GM18511 (cell line): ENCODE measurements around the gene BICDL1.
A peak's percentile ranks its signal among the peaks of the same experiment; 100 is the strongest.
"Not testable (repeated sequence)": the region's sequence is repeated elsewhere in the genome, so short reads cannot be mapped to it uniquely, and the experiment has no call there.

Experiments used
- ATAC-seq: cut with Tn5 transposase; IDR thresholded peaks from one replicate; pipeline ENCODE4 v1.9.1; 2021; ENCODE audit warnings: mild to moderate bottlenecking, moderate library complexity; ENCODE audit not compliant: unreplicated experiment

Gene BICDL1

GRCh38 chr12:120000556-120000955 lies 11.5 kb downstream of the BICDL1 start:
- no peak for ATAC-seq

GRCh38 chr12:120006258-120006975 lies 17.4 kb downstream of the BICDL1 start:
- no peak for ATAC-seq

- peak; percentile 47 for ATAC-seq
These were observed 18.2 kb downstream of the BICDL1 start for GRCh38 chr12:120007272-120007671.

- ATAC-seq = no peak
These were observed 21.7 kb downstream of the BICDL1 start for GRCh38 chr12:120010661-120011230.

- ATAC-seq = peak; percentile 89
These were observed 23.1 kb downstream of the BICDL1 start for GRCh38 chr12:120012067-120012621.

GRCh38 chr12:120013659-120014380 lies 24.8 kb downstream of the BICDL1 start:
- peak; percentile 70 for ATAC-seq

GRCh38 chr12:120014381-120014735 lies 25.3 kb downstream of the BICDL1 start:
- not testable (repeated sequence) for ATAC-seq

GRCh38 chr12:120015313-120015712 lies 26.3 kb downstream of the BICDL1 start:
- ATAC-seq = no peak

GRCh38 chr12:120016199-120016598 lies 27.2 kb downstream of the BICDL1 start:
- ATAC-seq = not testable (repeated sequence)

GRCh38 chr12:120019197-120019596 lies 30.2 kb downstream of the BICDL1 start:
- no peak for ATAC-seq

GRCh38 chr12:120019938-120020337 lies 30.9 kb downstream of the BICDL1 start:
- no peak for ATAC-seq

GRCh38 chr12:120024193-120024592 lies 35.2 kb downstream of the BICDL1 start:
- ATAC-seq = no peak

- ATAC-seq = no peak
These were observed 36.6 kb downstream of the BICDL1 start for GRCh38 chr12:120025640-120026039.

- no peak for ATAC-seq
These were observed 43.2 kb downstream of the BICDL1 start for GRCh38 chr12:120032242-120032641.

GRCh38 chr12:120037851-120038250 lies 48.8 kb downstream of the BICDL1 start:
- no peak for ATAC-seq

GRCh38 chr12:120039711-120040110 lies 50.7 kb downstream of the BICDL1 start:
- no peak for ATAC-seq

GRCh38 chr12:120041386-120042231 lies 52.6 kb downstream of the BICDL1 start:
- no peak for ATAC-seq

- not testable (repeated sequence) for ATAC-seq
These were observed 56.3 kb downstream of the BICDL1 start for GRCh38 chr12:120045367-120045766.

GRCh38 chr12:120047072-120047471 lies 58.0 kb downstream of the BICDL1 start:
- ATAC-seq = no peak

GRCh38 chr12:120048263-120048662 lies 59.2 kb downstream of the BICDL1 start:
- ATAC-seq = no peak

GRCh38 chr12:120049426-120049825 lies 60.4 kb downstream of the BICDL1 start:
- no peak for ATAC-seq
